ENCODE results near the gene TRIM75. TPM values are rescaled to one million over a fixed set of nuclear protein-coding genes. Genes with fewer than 3 reads are reported as not detected.

Gene TRIM75
- total and polyA plus RNA-seq, 2 donors (not counting 3 experiments of a cell fraction or from before 2014, with no cell fraction given) = not detected

DNA sequence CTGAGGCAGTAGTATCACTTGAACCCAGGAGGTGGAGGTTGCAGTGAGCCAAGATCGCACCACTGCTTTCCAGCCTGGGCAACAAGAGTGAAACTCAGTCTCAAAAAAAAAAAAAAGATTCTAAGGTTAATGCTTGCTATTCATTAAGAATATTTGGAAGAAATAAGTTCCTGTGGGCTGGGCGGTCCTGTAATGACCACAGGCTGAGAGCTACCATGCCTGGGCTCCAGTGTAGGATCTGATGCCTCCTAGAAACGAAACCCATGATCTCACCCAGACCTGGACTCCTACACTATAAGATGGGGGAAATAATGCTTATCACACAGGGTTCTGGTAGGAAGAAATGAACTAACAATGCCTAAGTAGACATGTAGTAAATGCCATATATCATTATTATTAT lies 41.2 kb downstream of the TRIM75 start:
- Histone ChIP-seq H3K36me3 (ENCODE audit: control insufficient read depth in 2 of 2, extremely low read depth in 1 of 2, insufficient read depth in 2 of 2, low read length in 2 of 2) (no peaks in the 10 kb centered on the region), H3K27ac (ENCODE audit: insufficient read depth, low read depth, low read length) (no peak overlapping the region), H3K4me2 (ENCODE audit: insufficient read depth, low read length) (no peak overlapping the region), H3K4me1 (ENCODE audit: control insufficient read depth, extremely low read depth, insufficient read depth, low read length) (no peaks in the 10 kb centered on the region), H2AFZ (ENCODE audit: low read depth, low read length) (no peak overlapping the region), H3K9me3 (replicated peaks; ENCODE audit: control insufficient read depth, insufficient read depth, low read length) (no peaks in the 10 kb centered on the region), H3K4me3 (replicated peaks in 1 of 3; ENCODE audit: insufficient read depth in 1 of 3, low read depth in 1 of 3, low read length in 3 of 3) (no peak overlapping the region), H4K20me1 (replicated peaks; ENCODE audit: control insufficient read depth, extremely low read depth, insufficient read depth, low read length) (no peaks in the 10 kb centered on the region), H3K27me3 (ENCODE audit: control insufficient read depth in 2 of 2, insufficient read depth in 2 of 2, low read length in 2 of 2) (no peaks in the 10 kb centered on the region), H3K9ac (replicated peaks; ENCODE audit: extremely low read depth, insufficient read depth, low read length) (no peak overlapping the region), H3K79me2 (ENCODE audit: control insufficient read depth, insufficient read depth, low read length) (no peaks in the 10 kb centered on the region), H3K9me1 (replicated peaks; ENCODE audit: control insufficient read depth, extremely low read depth, insufficient read depth, low read length) (no peaks in the 10 kb centered on the region)
- DNase-seq (ENCODE audit: low read depth, low spot score) (no peak), FAIRE-seq (no peak)
- ChIA-PET POLR2A (no interaction called here), CTCF (interaction anchor here (0.7 kb wide), 1 partner anchor 327 kb away, joined by 5 read pairs; no protein-coding TSS in a partner anchor)
- BruUV-seq (replicated peaks) = no TSS peak
- intact Hi-C loops (cut with micrococcal nuclease) = loop anchor here (5.0 kb wide), 1 partner anchor 1543 kb away; no protein-coding TSS in a partner anchor
- dilution Hi-C loops (cut with MboI; ENCODE audit: extremely low pct_ligation_motif_present, low sequenced_read_pairs) = no loop called here
- TF ChIP-seq JUN (IDR thresholded peaks at IDR 0.05; ENCODE audit: borderline replicate concordance, insufficient read depth, insufficient read length, low read depth) (no peak), FOS (IDR thresholded peaks at IDR 0.05; ENCODE audit: borderline replicate concordance, insufficient read depth, low read length) (no peak), MYC (IDR thresholded peaks at IDR 0.05; ENCODE audit: low read depth, low read length) (no peak), EZH2 (IDR thresholded peaks at IDR 0.05; ENCODE audit: borderline replicate concordance, low read depth, low read length, severe bottlenecking) (no peak), POLR2A (IDR thresholded peaks at IDR 0.05; ENCODE audit: low read depth, low read length) (no peak), POLR2AphosphoS5 (IDR thresholded peaks at IDR 0.05; ENCODE audit: insufficient read depth, low read depth, low read length) (no peak), GATA2 (IDR thresholded peaks at IDR 0.05; ENCODE audit: insufficient read depth, insufficient read length, low read depth, low read length) (no peak)
- TF ChIP-seq, protein P1, sequence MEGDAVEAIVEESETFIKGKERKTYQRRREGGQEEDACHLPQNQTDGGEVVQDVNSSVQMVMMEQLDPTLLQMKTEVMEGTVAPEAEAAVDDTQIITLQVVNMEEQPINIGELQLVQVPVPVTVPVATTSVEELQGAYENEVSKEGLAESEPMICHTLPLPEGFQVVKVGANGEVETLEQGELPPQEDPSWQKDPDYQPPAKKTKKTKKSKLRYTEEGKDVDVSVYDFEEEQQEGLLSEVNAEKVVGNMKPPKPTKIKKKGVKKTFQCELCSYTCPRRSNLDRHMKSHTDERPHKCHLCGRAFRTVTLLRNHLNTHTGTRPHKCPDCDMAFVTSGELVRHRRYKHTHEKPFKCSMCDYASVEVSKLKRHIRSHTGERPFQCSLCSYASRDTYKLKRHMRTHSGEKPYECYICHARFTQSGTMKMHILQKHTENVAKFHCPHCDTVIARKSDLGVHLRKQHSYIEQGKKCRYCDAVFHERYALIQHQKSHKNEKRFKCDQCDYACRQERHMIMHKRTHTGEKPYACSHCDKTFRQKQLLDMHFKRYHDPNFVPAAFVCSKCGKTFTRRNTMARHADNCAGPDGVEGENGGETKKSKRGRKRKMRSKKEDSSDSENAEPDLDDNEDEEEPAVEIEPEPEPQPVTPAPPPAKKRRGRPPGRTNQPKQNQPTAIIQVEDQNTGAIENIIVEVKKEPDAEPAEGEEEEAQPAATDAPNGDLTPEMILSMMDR (IDR thresholded peaks at IDR 0.05; ENCODE audit: extremely low read depth in 1 of 2, insufficient read depth in 1 of 2, low read depth in 1 of 2, low read length in 2 of 2) = no peak
- TF ChIP-seq, protein P2, sequence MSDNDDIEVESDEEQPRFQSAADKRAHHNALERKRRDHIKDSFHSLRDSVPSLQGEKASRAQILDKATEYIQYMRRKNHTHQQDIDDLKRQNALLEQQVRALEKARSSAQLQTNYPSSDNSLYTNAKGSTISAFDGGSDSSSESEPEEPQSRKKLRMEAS (IDR thresholded peaks at IDR 0.05; ENCODE audit: insufficient read depth, insufficient read length) = no peak
